ENCODE measurements around the gene ATP5PD. TPM values are rescaled to one million over a fixed set of nuclear protein-coding genes. Genes with fewer than 3 reads are reported as not detected.

The ATP5PD gene
- total and polyA plus RNA-seq, 2 of the 13 experiments (the other 11 are each of a cell fraction or from before 2014, with no cell fraction given), result 158 to 428 TPM

GRCh38 chr17:75046407-75047289 lies at the start of gene ATP5PD, which contains the start of gene KCTD2 (continued):
- TF ChIP-seq ZNF562 (CRISPR knock-in tag; IDR thresholded peaks at IDR 0.05; ENCODE audit: borderline replicate concordance) (no peak), ZNF724P (CRISPR knock-in tag; IDR thresholded peaks at IDR 0.05; ENCODE audit: borderline replicate concordance) (peak; percentile 89), ZNF598 (CRISPR knock-in tag; IDR thresholded peaks at IDR 0.05; ENCODE audit: borderline replicate concordance) (peak; percentile 99; the same call in 1 of the 2 replicates), KIAA2018 (CRISPR knock-in tag; IDR thresholded peaks at IDR 0.05; ENCODE audit: borderline replicate concordance) (no peak), ZNF891 (CRISPR knock-in tag; IDR thresholded peaks at IDR 0.05) (peak; percentile 92), TCF12 (IDR thresholded peaks at IDR 0.05) (no peak), TCF12 (CRISPR knock-in tag; IDR thresholded peaks at IDR 0.05) (peak; percentile 69; the same call in 1 of the 2 replicates), ZNF619 (CRISPR knock-in tag; IDR thresholded peaks at IDR 0.05) (peak; percentile 77; the same call in 1 of the 2 replicates), ZNF34 (CRISPR knock-in tag; IDR thresholded peaks at IDR 0.05; ENCODE audit: borderline replicate concordance) (peak; percentile 30; the same call in 1 of the 2 replicates), GLMP (CRISPR knock-in tag; IDR thresholded peaks at IDR 0.05; ENCODE audit: borderline replicate concordance) (no peak), ZNF768 (CRISPR knock-in tag; IDR thresholded peaks at IDR 0.05) (peak; percentile 78; the same call in 1 of the 2 replicates), ZUFSP (CRISPR knock-in tag; IDR thresholded peaks at IDR 0.05; ENCODE audit: borderline replicate concordance) (no peak)
- TF ChIP-seq, protein P1, sequence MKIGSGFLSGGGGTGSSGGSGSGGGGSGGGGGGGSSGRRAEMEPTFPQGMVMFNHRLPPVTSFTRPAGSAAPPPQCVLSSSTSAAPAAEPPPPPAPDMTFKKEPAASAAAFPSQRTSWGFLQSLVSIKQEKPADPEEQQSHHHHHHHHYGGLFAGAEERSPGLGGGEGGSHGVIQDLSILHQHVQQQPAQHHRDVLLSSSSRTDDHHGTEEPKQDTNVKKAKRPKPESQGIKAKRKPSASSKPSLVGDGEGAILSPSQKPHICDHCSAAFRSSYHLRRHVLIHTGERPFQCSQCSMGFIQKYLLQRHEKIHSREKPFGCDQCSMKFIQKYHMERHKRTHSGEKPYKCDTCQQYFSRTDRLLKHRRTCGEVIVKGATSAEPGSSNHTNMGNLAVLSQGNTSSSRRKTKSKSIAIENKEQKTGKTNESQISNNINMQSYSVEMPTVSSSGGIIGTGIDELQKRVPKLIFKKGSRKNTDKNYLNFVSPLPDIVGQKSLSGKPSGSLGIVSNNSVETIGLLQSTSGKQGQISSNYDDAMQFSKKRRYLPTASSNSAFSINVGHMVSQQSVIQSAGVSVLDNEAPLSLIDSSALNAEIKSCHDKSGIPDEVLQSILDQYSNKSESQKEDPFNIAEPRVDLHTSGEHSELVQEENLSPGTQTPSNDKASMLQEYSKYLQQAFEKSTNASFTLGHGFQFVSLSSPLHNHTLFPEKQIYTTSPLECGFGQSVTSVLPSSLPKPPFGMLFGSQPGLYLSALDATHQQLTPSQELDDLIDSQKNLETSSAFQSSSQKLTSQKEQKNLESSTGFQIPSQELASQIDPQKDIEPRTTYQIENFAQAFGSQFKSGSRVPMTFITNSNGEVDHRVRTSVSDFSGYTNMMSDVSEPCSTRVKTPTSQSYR (CRISPR knock-in tag; IDR thresholded peaks at IDR 0.05; ENCODE audit: borderline replicate concordance), result peak; percentile 40; the same call in 1 of the 2 replicates
